DOHH2 (cell line): Measurements from ENCODE around the gene RTL5.

Source experiments
- H3F3A ChIP-seq: fragments of 200-600 bp; sonication (generic), shearing (Covaris generic); 2 replicates; pipeline ENCODE4 v1.6.0; 2016; ENCODE audit warnings: antibody characterized with exemption, mild to moderate bottlenecking; ENCODE audit not compliant: control insufficient read depth, insufficient read depth
- H3K27ac ChIP-seq: fragments of 200-600 bp; sonication (generic); 2 replicates; pipeline ENCODE4 v1.5.1; 2014; ENCODE audit warnings: low read depth, mild to moderate bottlenecking, low read length, moderate library complexity
- H3K27me3 ChIP-seq: fragments of 200-600 bp; sonication (generic); 2 replicates; pipeline ENCODE4 v1.6.1; 2014; ENCODE audit warnings: mild to moderate bottlenecking, low read length, mixed read lengths; ENCODE audit not compliant: control insufficient read depth
- H3K36me3 ChIP-seq: fragments of 200-600 bp; sonication (generic); 2 replicates; pipeline ENCODE4 v1.6.1; 2014; ENCODE audit warnings: mild to moderate bottlenecking, low read length, moderate library complexity, mixed read lengths; ENCODE audit not compliant: control insufficient read depth
- H3K4me1 ChIP-seq: fragments of 200-600 bp; sonication (generic); 2 replicates; pipeline ENCODE4 v1.6.1; 2014; ENCODE audit warnings: mild to moderate bottlenecking, low read length, mixed read lengths; ENCODE audit not compliant: control insufficient read depth
- H3K4me2 ChIP-seq: fragments of 200-600 bp; sonication (generic); 2 replicates; pipeline ENCODE4 v1.6.0; 2014; ENCODE audit warnings: mild to moderate bottlenecking, low read length, moderate library complexity
- H3K4me3 ChIP-seq: fragments of 200-600 bp; sonication (generic); 2 replicates; pipeline ENCODE4 v1.5.1; 2014; ENCODE audit warnings: mild to moderate bottlenecking, low read length, mixed read lengths
- H3K79me2 ChIP-seq: fragments of 200-600 bp; sonication (generic); 2 replicates; pipeline ENCODE4 v1.6.1; 2014; ENCODE audit warnings: mild to moderate bottlenecking, low read length, mixed read lengths; ENCODE audit not compliant: control insufficient read depth
- H3K9me2 ChIP-seq: fragments of 200-600 bp; sonication (generic); replicated peaks from 2 replicates; pipeline ENCODE4 v1.6.1; 2014; ENCODE audit warnings: mild to moderate bottlenecking, low read length, mixed read lengths; ENCODE audit not compliant: control insufficient read depth
- H3K9me3 ChIP-seq: fragments of 200-600 bp; sonication (generic); 2 replicates; pipeline ENCODE4 v1.6.1; 2014; ENCODE audit warnings: antibody characterized with exemption, low read length, mixed read lengths; ENCODE audit not compliant: control insufficient read depth, insufficient read depth
- H4K20me1 ChIP-seq: fragments of 200-600 bp; sonication (generic); 2 replicates; pipeline ENCODE4 v1.6.0; 2014; ENCODE audit warnings: low read depth, mild to moderate bottlenecking, antibody characterized with exemption, low read length, moderate library complexity; ENCODE audit not compliant: control insufficient read depth, insufficient read depth
- CTCF ChIP-seq: fragments of 200-600 bp; sonication (generic); IDR thresholded peaks from one replicate; pipeline ENCODE4 v1.5.1; 2014; ENCODE audit warnings: antibody characterized with exemption, mild to moderate bottlenecking, low read depth, low read length; ENCODE audit not compliant: poor library complexity, severe bottlenecking
- EZH2phosphoT487 ChIP-seq: fragments of 200-600 bp; sonication (generic); IDR thresholded peaks from 2 replicates; pipeline ENCODE4 v1.6.1; 2017; ENCODE audit warnings: borderline replicate concordance, mild to moderate bottlenecking, antibody characterized with exemption, low read length, moderate library complexity, mixed read lengths

Gene RTL5

GRCh38 chrX:72081605-72082320, 50.0 kb downstream of the RTL5 start:
- Histone ChIP-seq H3K27me3 (no peaks in the 10 kb centered on the region), H3K9me2 (no peaks in the 10 kb centered on the region), H3F3A (no peaks in the 10 kb centered on the region), H3K4me1 (no peaks in the 10 kb centered on the region), H3K36me3 (no peaks in the 10 kb centered on the region), H3K4me3 (no peak overlapping the region), H3K27ac (no peak overlapping the region), H3K4me2 (no peak overlapping the region), H3K9me3 (no peaks in the 10 kb centered on the region), H3K79me2 (no peaks in the 10 kb centered on the region), H4K20me1 (no peaks in the 10 kb centered on the region)
- TF ChIP-seq CTCF = no peak
- no peak for TF ChIP-seq EZH2phosphoT487

- TF ChIP-seq EZH2phosphoT487 = no peak
- TF ChIP-seq CTCF = no peak
- Histone ChIP-seq H4K20me1 (no peaks in the 10 kb centered on the region), H3K4me1 (no peaks in the 10 kb centered on the region), H3K27me3 (no peaks in the 10 kb centered on the region), H3K9me3 (no peaks in the 10 kb centered on the region), H3F3A (no peaks in the 10 kb centered on the region), H3K27ac (no peak overlapping the region), H3K4me3 (no peak overlapping the region), H3K9me2 (no peaks in the 10 kb centered on the region), H3K4me2 (no peak overlapping the region), H3K36me3 (no peaks in the 10 kb centered on the region), H3K79me2 (no peaks in the 10 kb centered on the region)
These were observed 50.9 kb downstream of the RTL5 start for GRCh38 chrX:72080800-72081199.

GRCh38 chrX:72080150-72080549, 51.6 kb downstream of the RTL5 start:
- Histone ChIP-seq H3K36me3 (no peaks in the 10 kb centered on the region), H3K4me3 (no peak overlapping the region), H3F3A (no peaks in the 10 kb centered on the region), H3K27me3 (no peaks in the 10 kb centered on the region), H3K79me2 (no peaks in the 10 kb centered on the region), H3K4me2 (no peak overlapping the region), H3K27ac (no peak overlapping the region), H3K9me3 (no peaks in the 10 kb centered on the region), H3K4me1 (no peaks in the 10 kb centered on the region), H3K9me2 (no peaks in the 10 kb centered on the region), H4K20me1 (no peaks in the 10 kb centered on the region)
- no peak for TF ChIP-seq CTCF
- TF ChIP-seq EZH2phosphoT487 = no peak

- no peak for TF ChIP-seq CTCF
- TF ChIP-seq EZH2phosphoT487 = no peak
- H3K4me3 ChIP-seq = no peak overlapping the region
- no peak overlapping the region for H3K4me2 ChIP-seq
- H3K9me3 ChIP-seq = no peaks in the 10 kb centered on the region
- H3K9me2 ChIP-seq = no peaks in the 10 kb centered on the region
- H3K36me3 ChIP-seq = no peaks in the 10 kb centered on the region
- H3K27me3 ChIP-seq = no peaks in the 10 kb centered on the region
- H3K4me1 ChIP-seq = no peaks in the 10 kb centered on the region
- H3K27ac ChIP-seq = no peak overlapping the region
- H3K79me2 ChIP-seq = no peaks in the 10 kb centered on the region
- H3F3A ChIP-seq = no peaks in the 10 kb centered on the region
- no peaks in the 10 kb centered on the region for H4K20me1 ChIP-seq
These were observed 52.1 kb downstream of the RTL5 start for GRCh38 chrX:72079607-72080006.
